A673 (cell line): Measurements from ENCODE around the gene SH3BGRL3. TPM values are rescaled to one million over a fixed set of nuclear protein-coding genes. Genes with fewer than 3 reads are reported as not detected.

Experiments
- BruUV-seq: library from RNA; stranded (reverse); fragments of 400-500 nt; replicated peaks from 2 replicates; lab custom pipeline; 2021; lab: Mats Ljungman, UMichigan
- CTCF ChIA-PET: fragments of 300-600 bp; sonication (Branson Sonifier 250); formaldehyde crosslinking; loops from one replicate; lab custom pipeline; 2022; ENCODE audit warnings: antibody characterized with exemption; lab: Charles Lee
- POLR2A ChIA-PET: fragments of 300-600 bp; sonication (Branson Sonifier 250); formaldehyde crosslinking; loops from one replicate; lab custom pipeline; 2022; ENCODE audit warnings: antibody characterized with exemption; ENCODE audit not compliant: low non-redundant PET; lab: Charles Lee
- DNase-seq: peaks from one replicate; pipeline ENCODE4 v3.0.0-alpha.2; 2015; ENCODE audit warnings: low spot score
- H3K27ac ChIP-seq: fragments of 200-600 bp; sonication (generic); 2 replicates; pipeline ENCODE4 v1.5.1; 2016; ENCODE audit warnings: mixed run types, low read depth, mild to moderate bottlenecking, mixed read lengths, antibody characterized with exemption, low read length; ENCODE audit not compliant: poor library complexity, severe bottlenecking
- H3K27me3 ChIP-seq: fragments of 200-600 bp; sonication (generic); replicated peaks from 2 replicates; pipeline ENCODE4 v1.6.1; 2017; ENCODE audit warnings: mixed run types, low read depth, mild to moderate bottlenecking, mixed read lengths, antibody characterized with exemption, low read length; ENCODE audit not compliant: insufficient read depth, poor library complexity
- H3K36me3 ChIP-seq: fragments of 200-600 bp; sonication (generic); 2 replicates; pipeline ENCODE4 v1.6.1; 2016; ENCODE audit warnings: mixed run types, mild to moderate bottlenecking, mixed read lengths, antibody characterized with exemption, low read length; ENCODE audit not compliant: insufficient read depth, poor library complexity, severe bottlenecking
- H3K4me1 ChIP-seq: fragments of 200-600 bp; sonication (generic); 2 replicates; pipeline ENCODE4 v1.6.1; 2017; ENCODE audit warnings: mixed run types, mild to moderate bottlenecking, mixed read lengths, antibody characterized with exemption, low read length; ENCODE audit not compliant: insufficient read depth, poor library complexity, severe bottlenecking
- H3K4me3 ChIP-seq: fragments of 200-600 bp; sonication (generic); 2 replicates; pipeline ENCODE4 v1.5.1; 2016; ENCODE audit warnings: low read depth, mixed run types, mild to moderate bottlenecking, mixed read lengths, low read length; ENCODE audit not compliant: poor library complexity, severe bottlenecking
- H3K9me3 ChIP-seq: fragments of 200-600 bp; sonication (generic); 2 replicates; pipeline ENCODE4 v1.6.1; 2016; ENCODE audit warnings: mixed run types, low read depth, mild to moderate bottlenecking, mixed read lengths, antibody characterized with exemption, low read length; ENCODE audit not compliant: poor library complexity, severe bottlenecking
- EZH2 ChIP-seq: fragments of 200-600 bp; sonication (generic); IDR thresholded peaks from 2 replicates; pipeline ENCODE4 v1.6.1; 2017; ENCODE audit warnings: borderline replicate concordance, low read depth, mild to moderate bottlenecking, mixed read lengths, antibody characterized with exemption, low read length; ENCODE audit not compliant: poor library complexity, severe bottlenecking
- intact Hi-C: fragments of 100-400 bp; cut with micrococcal nuclease; formaldehyde crosslinking; loops from one replicate; pipeline ENCODE4 v1.10.0; 2022; ENCODE audit not compliant: unreplicated experiment
- total RNA-seq: library from RNA; stranded (reverse); gene quantifications from 2 replicates; pipeline ENCODE4 v1.2.3, GENCODE V29; 2021
- TF ChIP-seq, protein P1 (sequence below): fragments of 300-800, 200-600 bp; sonication (generic); conservative IDR thresholded peaks from 2 replicates; pipeline ENCODE4 v1.5.1; 2017; ENCODE audit warnings: low read depth, mild to moderate bottlenecking, antibody characterized with exemption, low read length, moderate library complexity, mixed read lengths

Gene SH3BGRL3
- total RNA-seq, 1 experiment from 2014 or later: 138 TPM

DNA sequence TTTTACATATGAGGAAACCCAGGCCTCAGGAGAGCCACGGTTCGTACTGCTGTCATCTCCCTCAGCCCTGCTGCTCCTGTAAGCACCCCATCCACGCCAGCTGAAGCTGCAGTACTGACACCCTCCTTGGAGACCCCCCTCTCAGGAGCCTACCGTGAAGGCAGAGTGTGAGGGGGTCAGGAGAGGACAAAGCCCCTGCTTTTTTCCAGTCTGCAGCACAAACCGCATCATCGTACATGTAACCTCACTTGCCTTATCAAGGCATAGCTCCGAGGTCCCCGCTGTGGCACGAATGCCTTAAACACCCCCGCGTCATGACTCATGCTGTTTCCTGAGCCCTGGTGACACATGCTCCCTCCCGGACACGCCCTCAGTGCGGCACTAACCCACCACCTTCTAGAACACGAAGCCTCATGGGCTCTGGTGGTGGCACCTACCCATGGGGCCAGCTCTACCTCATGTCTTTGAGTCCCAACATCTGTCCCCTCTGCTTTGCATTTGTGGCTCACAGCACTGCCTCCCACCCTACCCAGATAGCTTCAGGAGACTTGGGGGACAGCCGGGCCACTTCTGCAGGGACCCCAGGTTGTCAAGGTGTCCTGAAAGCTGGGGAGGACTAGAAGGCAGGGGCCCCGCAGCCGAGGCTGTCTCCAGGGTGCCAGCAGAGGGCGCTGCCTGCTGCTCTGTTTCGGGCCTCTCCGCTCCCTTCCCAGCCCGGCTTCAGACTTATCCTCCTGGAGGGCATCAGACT lies 4.9 kb downstream of the SH3BGRL3 start:
- peaks cover 29% of the 10 kb centered on the region for H3K4me1 ChIP-seq
- intact Hi-C loops: loop anchor here (1.0 to 5.0 kb wide), 2 partner anchors 37 to 133 kb away; no protein-coding TSS in a partner anchor
- no TSS peak for BruUV-seq
- ChIA-PET POLR2A (no interaction called here), CTCF (interaction anchor here (0.5 to 1.9 kb wide), 5 partner anchors 9 to 132 kb away, joined by 3 to 10 read pairs (median 6); no protein-coding TSS in a partner anchor)
- TF ChIP-seq EZH2: no peak
- TF ChIP-seq, protein P1, sequence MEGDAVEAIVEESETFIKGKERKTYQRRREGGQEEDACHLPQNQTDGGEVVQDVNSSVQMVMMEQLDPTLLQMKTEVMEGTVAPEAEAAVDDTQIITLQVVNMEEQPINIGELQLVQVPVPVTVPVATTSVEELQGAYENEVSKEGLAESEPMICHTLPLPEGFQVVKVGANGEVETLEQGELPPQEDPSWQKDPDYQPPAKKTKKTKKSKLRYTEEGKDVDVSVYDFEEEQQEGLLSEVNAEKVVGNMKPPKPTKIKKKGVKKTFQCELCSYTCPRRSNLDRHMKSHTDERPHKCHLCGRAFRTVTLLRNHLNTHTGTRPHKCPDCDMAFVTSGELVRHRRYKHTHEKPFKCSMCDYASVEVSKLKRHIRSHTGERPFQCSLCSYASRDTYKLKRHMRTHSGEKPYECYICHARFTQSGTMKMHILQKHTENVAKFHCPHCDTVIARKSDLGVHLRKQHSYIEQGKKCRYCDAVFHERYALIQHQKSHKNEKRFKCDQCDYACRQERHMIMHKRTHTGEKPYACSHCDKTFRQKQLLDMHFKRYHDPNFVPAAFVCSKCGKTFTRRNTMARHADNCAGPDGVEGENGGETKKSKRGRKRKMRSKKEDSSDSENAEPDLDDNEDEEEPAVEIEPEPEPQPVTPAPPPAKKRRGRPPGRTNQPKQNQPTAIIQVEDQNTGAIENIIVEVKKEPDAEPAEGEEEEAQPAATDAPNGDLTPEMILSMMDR: peak; percentile 93
- no peaks in the 10 kb centered on the region for H3K36me3 ChIP-seq
- H3K4me3 ChIP-seq: no peak overlapping the region
- DNase-seq: peak; percentile 93
- H3K9me3 ChIP-seq: no peaks in the 10 kb centered on the region
- no peaks in the 10 kb centered on the region for H3K27me3 ChIP-seq
- peak overlapping the region; percentile 36 for H3K27ac ChIP-seq

DNA sequence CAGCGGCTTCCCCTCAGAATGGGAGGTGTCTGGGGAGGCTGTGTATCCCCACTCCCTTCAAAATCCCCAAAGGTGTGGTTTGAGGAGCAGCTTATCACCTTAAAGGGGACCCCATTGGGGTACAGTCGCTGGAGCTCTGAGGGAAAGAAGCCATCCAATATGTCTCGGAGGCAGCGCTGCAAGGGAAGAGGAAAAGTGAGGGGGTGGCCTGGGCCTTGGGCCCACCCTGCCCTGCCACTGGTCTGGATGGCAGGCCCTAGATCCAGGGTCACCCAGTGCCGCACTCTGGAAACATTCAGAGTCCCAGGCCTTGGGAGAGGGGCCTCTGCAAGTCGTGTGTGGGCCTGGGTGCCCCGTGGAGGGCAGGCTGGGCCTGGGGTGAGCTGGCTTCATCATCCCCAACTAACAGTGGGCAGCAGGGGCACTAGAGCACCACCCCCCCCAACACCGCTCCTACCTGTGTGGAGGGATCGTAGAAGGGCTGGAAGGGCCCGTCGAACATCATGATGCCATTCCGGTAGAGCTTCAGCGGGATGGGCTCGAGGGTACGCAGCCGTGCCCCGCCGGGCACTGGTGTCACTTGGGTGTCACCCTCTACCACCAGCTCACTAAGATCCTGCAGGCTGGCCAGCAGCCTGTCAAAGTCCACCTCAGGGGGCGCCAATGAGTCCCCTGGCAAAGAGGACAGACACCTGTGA lies 5.6 kb downstream of the SH3BGRL3 start:
- ChIA-PET POLR2A (no interaction called here), CTCF (interaction anchor here (1.0 to 1.9 kb wide), 4 partner anchors 9 to 132 kb away, joined by 3 to 10 read pairs (median 6); no protein-coding TSS in a partner anchor)
- Histone ChIP-seq H3K27me3 (no peaks in the 10 kb centered on the region), H3K27ac (no peak overlapping the region), H3K4me3 (no peak overlapping the region), H3K9me3 (no peaks in the 10 kb centered on the region), H3K4me1 (peaks cover 29% of the 10 kb centered on the region), H3K36me3 (no peaks in the 10 kb centered on the region)
- BruUV-seq: no TSS peak
- no peak for TF ChIP-seq EZH2
- TF ChIP-seq, protein P1: peak; percentile 58
- intact Hi-C loops: loop anchor here (1.0 to 5.0 kb wide), 2 partner anchors 36 to 132 kb away; no protein-coding TSS in a partner anchor
- peak; percentile 41 for DNase-seq

DNA sequence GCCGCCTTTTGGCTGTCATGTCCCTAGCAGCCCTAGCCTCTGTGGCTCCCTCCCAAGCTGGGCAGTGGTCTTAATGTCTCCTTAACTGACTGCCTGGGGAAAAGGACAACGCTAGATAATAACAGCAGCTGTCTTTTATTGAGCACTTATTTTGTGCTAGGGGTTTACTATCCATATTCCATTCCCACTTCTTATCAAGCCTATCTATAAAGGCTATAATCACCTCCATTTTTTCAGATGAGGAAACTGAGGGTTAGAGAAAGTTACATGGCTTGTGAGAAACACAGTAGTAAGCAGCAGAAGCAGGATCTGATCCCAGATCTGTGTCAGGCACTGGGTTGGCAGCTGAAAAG lies 6.2 kb downstream of the SH3BGRL3 start:
- BruUV-seq: no TSS peak
- H3K27me3 ChIP-seq: no peaks in the 10 kb centered on the region
- no peak for DNase-seq
- CTCF ChIA-PET: interaction anchor here (1.2 kb wide), 1 partner anchor 10 kb away, joined by 4 read pairs; no protein-coding TSS in a partner anchor
- TF ChIP-seq EZH2: no peak
- TF ChIP-seq, protein P1: no peak; the same call in 1 of the 2 replicates
- POLR2A ChIA-PET: no interaction called here
- intact Hi-C loops: loop anchor here (5.0 kb wide), 1 partner anchor 131 kb away; no protein-coding TSS in a partner anchor
- H3K36me3 ChIP-seq: no peaks in the 10 kb centered on the region
- H3K4me1 ChIP-seq: peaks cover 25% of the 10 kb centered on the region
- H3K9me3 ChIP-seq: no peaks in the 10 kb centered on the region
- no peak overlapping the region for H3K4me3 ChIP-seq
- no peak overlapping the region for H3K27ac ChIP-seq
